EH (cell line): Measurements from ENCODE around the gene TMEM255B.
"Not testable (repeated sequence)": the region's sequence is repeated elsewhere in the genome, so short reads cannot be mapped to it uniquely, and the experiment has no call there.

Experiments used
- DNase-seq: peaks from one replicate; pipeline ENCODE4 v3.0.0-alpha.2; 2015; ENCODE audit warnings: low read depth

TMEM255B gene

GRCh38 chr13:113749507-113749906, 9.5 kb upstream of the TMEM255B start:
- DNase-seq, result no peak

- DNase-seq, result no peak
These were observed 9.1 kb upstream of the TMEM255B start for GRCh38 chr13:113749967-113750366.

- no peak for DNase-seq
These were observed 8.2 kb upstream of the TMEM255B start for GRCh38 chr13:113750554-113751399.

GRCh38 chr13:113751491-113751890, 7.5 kb upstream of the TMEM255B start:
- no peak for DNase-seq

- not testable (repeated sequence) for DNase-seq
These were observed 6.6 kb upstream of the TMEM255B start for GRCh38 chr13:113752211-113752986.

- DNase-seq, result no peak
These were observed 5.9 kb upstream of the TMEM255B start for GRCh38 chr13:113753171-113753570.

- no peak for DNase-seq
These were observed 4.8 kb upstream of the TMEM255B start for GRCh38 chr13:113754242-113754641.

- no peak for DNase-seq
These were observed 4.3 kb upstream of the TMEM255B start for GRCh38 chr13:113754691-113755090.

- DNase-seq, result peak; percentile 6
These were observed 2.5 kb upstream of the TMEM255B start for GRCh38 chr13:113756441-113757097.

- DNase-seq, result no peak
These were observed 605 bp downstream of the TMEM255B start for GRCh38 chr13:113759525-113760137.

- DNase-seq, result no peak
These were observed 2.1 kb downstream of the TMEM255B start for GRCh38 chr13:113761136-113761535.

GRCh38 chr13:113762075-113762474, 3.0 kb downstream of the TMEM255B start:
- DNase-seq, result peak; percentile 11

GRCh38 chr13:113762538-113762937, 3.5 kb downstream of the TMEM255B start:
- DNase-seq, result no peak

- DNase-seq, result no peak
These were observed 4.2 kb downstream of the TMEM255B start for GRCh38 chr13:113763254-113763653.

- no peak for DNase-seq
These were observed 5.2 kb downstream of the TMEM255B start for GRCh38 chr13:113763961-113764792.

GRCh38 chr13:113764793-113765563, 6.0 kb downstream of the TMEM255B start:
- no peak for DNase-seq

GRCh38 chr13:113765564-113765910, 6.5 kb downstream of the TMEM255B start:
- DNase-seq, result no peak

- DNase-seq, result no peak
These were observed 7.2 kb downstream of the TMEM255B start for GRCh38 chr13:113766035-113766800.

- no peak for DNase-seq
These were observed 8.3 kb downstream of the TMEM255B start for GRCh38 chr13:113767366-113767765.
